HEK293 (cell line): ENCODE results near the gene DHX32.

Experiments used
- CTCF ChIA-PET: fragments of 350-600 bp; formaldehyde crosslinking; extraction: SDS; loops from one replicate; lab custom pipeline; 2021; ENCODE audit warnings: antibody characterized with exemption; lab: Yijun Ruan, JAX
- POLR2A ChIA-PET: fragments of 300-600 bp; formaldehyde crosslinking; extraction: SDS; loops from one replicate; lab custom pipeline; 2020; ENCODE audit warnings: antibody characterized with exemption, inconsistent platforms; lab: Yijun Ruan, JAX
- H3K27ac ChIP-seq: fragments of 200-500 bp; sonication (Bioruptor generic); 2 replicates; pipeline ENCODE4 v1.5.1; 2014; ENCODE audit warnings: low read depth, low read length, control low read depth, inconsistent platforms; ENCODE audit errors: extremely low read depth
- H3K36me3 ChIP-seq, 2 experiments: fragments of 200-500 bp in 1 of 2; sonication (Bioruptor generic) in 1 of 2; 1 replicate in 1 of 2; 2 replicates in 1 of 2; pipeline ENCODE4 v1.5.1; 2014 to 2017; ENCODE audit warnings: inconsistent platforms in 2 of 2, low read length in 2 of 2; ENCODE audit not compliant: control insufficient read depth in 2 of 2, insufficient read depth in 1 of 2
- H3K4me1 ChIP-seq: fragments of 200-500 bp; sonication (Bioruptor generic); 2 replicates; pipeline ENCODE4 v1.5.1; 2014; ENCODE audit warnings: mild to moderate bottlenecking, low read length, inconsistent platforms; ENCODE audit not compliant: control insufficient read depth, insufficient read depth
- H3K4me3 ChIP-seq: 2 replicates; pipeline ENCODE4 v1.5.1; 2011; ENCODE audit warnings: low read depth, mild to moderate bottlenecking, control low read depth, low read length, moderate library complexity
- H3K9me3 ChIP-seq: fragments of 200-500 bp; sonication (Bioruptor generic); 2 replicates; pipeline ENCODE4 v1.5.1; 2014; ENCODE audit warnings: low read depth, low read length, inconsistent platforms; ENCODE audit not compliant: control insufficient read depth, insufficient read depth
- GLIS1 ChIP-seq: fragments of 450-650 bp; formaldehyde crosslinking; IDR thresholded peaks from 2 replicates; pipeline ENCODE4 v1.5.1; 2016; ENCODE audit warnings: missing biosample characterization, missing genetic modification characterization
- HOXC10 ChIP-seq: sonication (generic); formaldehyde crosslinking; IDR thresholded peaks from 2 replicates; pipeline ENCODE4 v1.8.1; 2023; ENCODE audit warnings: mild to moderate bottlenecking, missing genetic modification reagents
- KLF17 ChIP-seq: fragments of 450-650 bp; formaldehyde crosslinking; IDR thresholded peaks from 2 replicates; pipeline ENCODE4 v1.5.1; 2016; ENCODE audit warnings: missing biosample characterization, missing genetic modification characterization
- MEIS1 ChIP-seq: sonication (generic); formaldehyde crosslinking; IDR thresholded peaks from 2 replicates; pipeline ENCODE4 v1.8.1; 2022; ENCODE audit warnings: missing genetic modification reagents, mild to moderate bottlenecking, borderline replicate concordance
- SP7 ChIP-seq: fragments of 450-650 bp; formaldehyde crosslinking; IDR thresholded peaks from 2 replicates; pipeline ENCODE4 v1.5.1; 2016; ENCODE audit warnings: missing biosample characterization, missing genetic modification characterization
- ZBTB17 ChIP-seq: fragments of 450-650 bp; formaldehyde crosslinking; IDR thresholded peaks from 2 replicates; pipeline ENCODE4 v1.5.1; 2016; ENCODE audit warnings: missing biosample characterization, missing genetic modification characterization
- ZNF155 ChIP-seq: fragments of 450-650 bp; formaldehyde crosslinking; IDR thresholded peaks from 2 replicates; pipeline ENCODE4 v1.5.1; 2016; ENCODE audit warnings: missing biosample characterization, missing genetic modification characterization
- ZNF274 ChIP-seq, 2 experiments: fragments of 200-500 bp in 1 of 2; fragments of 450-650 bp in 1 of 2; sonication (Bioruptor generic) in 1 of 2; formaldehyde crosslinking in 1 of 2; IDR thresholded peaks; 2 replicates each; pipeline versions ENCODE4 v1.5.1 to v1.6.1; 2014 to 2016; ENCODE audit warnings: borderline replicate concordance in 1 of 2, inconsistent platforms in 1 of 2, low read length in 1 of 2, missing biosample characterization in 1 of 2, missing genetic modification characterization in 1 of 2
- ZNF292 ChIP-seq: fragments of 450-650 bp; formaldehyde crosslinking; IDR thresholded peaks from 2 replicates; pipeline ENCODE4 v1.5.1; 2016; ENCODE audit warnings: low read depth, missing biosample characterization, missing genetic modification characterization, borderline replicate concordance
- ZNF37A ChIP-seq: fragments of 450-650 bp; IDR thresholded peaks from 2 replicates; pipeline ENCODE4 v1.5.1; 2018; ENCODE audit warnings: missing biosample characterization, missing genetic modification characterization
- ZNF791 ChIP-seq: fragments of 450-650 bp; formaldehyde crosslinking; IDR thresholded peaks from 2 replicates; pipeline ENCODE4 v1.5.1; 2016; ENCODE audit warnings: missing biosample characterization, missing genetic modification characterization
- TF ChIP-seq, protein P1 (sequence below): fragments of 450-650 bp; formaldehyde crosslinking; IDR thresholded peaks from 2 replicates; pipeline ENCODE4 v1.5.1; 2017; ENCODE audit warnings: missing biosample characterization, missing genetic modification characterization
- TF ChIP-seq, protein P2 (sequence below): fragments of 450-650 bp; formaldehyde crosslinking; IDR thresholded peaks from 2 replicates; pipeline ENCODE4 v1.5.1; 2017; ENCODE audit warnings: missing biosample characterization, missing genetic modification characterization
- TF ChIP-seq, protein P3 (sequence below): fragments of 450-650 bp; formaldehyde crosslinking; IDR thresholded peaks from 2 replicates; pipeline ENCODE4 v1.5.1; 2017; ENCODE audit warnings: missing biosample characterization, missing genetic modification characterization
- TF ChIP-seq, protein P4 (sequence below): fragments of 450-650 bp; formaldehyde crosslinking; IDR thresholded peaks from 2 replicates; pipeline ENCODE4 v1.5.1; 2016; ENCODE audit warnings: missing biosample characterization, missing genetic modification characterization

The DHX32 gene

DNA sequence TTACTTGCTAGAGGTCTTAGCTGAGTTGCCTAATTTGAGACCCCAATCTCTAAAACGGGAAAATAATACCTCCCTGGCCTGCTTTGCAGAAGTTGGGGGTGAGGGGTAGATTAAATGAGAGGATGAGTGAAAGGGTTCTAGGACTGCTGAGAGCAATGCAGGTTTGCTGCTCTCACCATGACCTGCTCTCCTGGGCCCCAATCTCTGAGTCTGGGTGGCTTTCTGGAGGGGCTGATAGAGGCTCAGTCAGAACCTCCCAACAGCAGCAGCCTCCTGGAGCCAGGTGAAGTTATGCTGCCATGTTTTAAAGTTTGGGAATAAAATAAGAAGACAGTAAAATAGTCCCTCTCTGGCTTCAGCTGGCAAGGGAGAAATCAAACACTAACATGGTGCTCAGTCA is 65.3 kb downstream of the DHX32 start (continued):
- TF ChIP-seq, protein P1, sequence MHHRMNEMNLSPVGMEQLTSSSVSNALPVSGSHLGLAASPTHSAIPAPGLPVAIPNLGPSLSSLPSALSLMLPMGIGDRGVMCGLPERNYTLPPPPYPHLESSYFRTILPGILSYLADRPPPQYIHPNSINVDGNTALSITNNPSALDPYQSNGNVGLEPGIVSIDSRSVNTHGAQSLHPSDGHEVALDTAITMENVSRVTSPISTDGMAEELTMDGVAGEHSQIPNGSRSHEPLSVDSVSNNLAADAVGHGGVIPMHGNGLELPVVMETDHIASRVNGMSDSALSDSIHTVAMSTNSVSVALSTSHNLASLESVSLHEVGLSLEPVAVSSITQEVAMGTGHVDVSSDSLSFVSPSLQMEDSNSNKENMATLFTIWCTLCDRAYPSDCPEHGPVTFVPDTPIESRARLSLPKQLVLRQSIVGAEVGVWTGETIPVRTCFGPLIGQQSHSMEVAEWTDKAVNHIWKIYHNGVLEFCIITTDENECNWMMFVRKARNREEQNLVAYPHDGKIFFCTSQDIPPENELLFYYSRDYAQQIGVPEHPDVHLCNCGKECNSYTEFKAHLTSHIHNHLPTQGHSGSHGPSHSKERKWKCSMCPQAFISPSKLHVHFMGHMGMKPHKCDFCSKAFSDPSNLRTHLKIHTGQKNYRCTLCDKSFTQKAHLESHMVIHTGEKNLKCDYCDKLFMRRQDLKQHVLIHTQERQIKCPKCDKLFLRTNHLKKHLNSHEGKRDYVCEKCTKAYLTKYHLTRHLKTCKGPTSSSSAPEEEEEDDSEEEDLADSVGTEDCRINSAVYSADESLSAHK (tag by site-specific recombination) = no peak
- TF ChIP-seq ZNF274 (IDR thresholded peaks at IDR 0.05; ENCODE audit: low read length) (no peak), ZNF274 (tag by site-specific recombination; IDR thresholded peaks at IDR 0.05; ENCODE audit: borderline replicate concordance) (no peak), ZNF292 (tag by site-specific recombination) (no peak), SP7 (tag by site-specific recombination) (no peak), MEIS1 (CRISPR knock-in tag) (no peak), ZNF791 (no peak), GLIS1 (tag by site-specific recombination) (no peak)

- Histone ChIP-seq H3K4me3 (no peak overlapping the region), H3K27ac (no peak overlapping the region), H3K36me3 (peaks cover 24 to 79% of the 10 kb centered on the region in 2 experiments), H3K9me3 (no peaks in the 10 kb centered on the region), H3K4me1 (no peaks in the 10 kb centered on the region)
- CTCF ChIA-PET = no interaction called here
- TF ChIP-seq SP7 (tag by site-specific recombination) = no peak
- no peak for TF ChIP-seq ZNF37A
- TF ChIP-seq KLF17 = no peak
- TF ChIP-seq, protein P2, sequence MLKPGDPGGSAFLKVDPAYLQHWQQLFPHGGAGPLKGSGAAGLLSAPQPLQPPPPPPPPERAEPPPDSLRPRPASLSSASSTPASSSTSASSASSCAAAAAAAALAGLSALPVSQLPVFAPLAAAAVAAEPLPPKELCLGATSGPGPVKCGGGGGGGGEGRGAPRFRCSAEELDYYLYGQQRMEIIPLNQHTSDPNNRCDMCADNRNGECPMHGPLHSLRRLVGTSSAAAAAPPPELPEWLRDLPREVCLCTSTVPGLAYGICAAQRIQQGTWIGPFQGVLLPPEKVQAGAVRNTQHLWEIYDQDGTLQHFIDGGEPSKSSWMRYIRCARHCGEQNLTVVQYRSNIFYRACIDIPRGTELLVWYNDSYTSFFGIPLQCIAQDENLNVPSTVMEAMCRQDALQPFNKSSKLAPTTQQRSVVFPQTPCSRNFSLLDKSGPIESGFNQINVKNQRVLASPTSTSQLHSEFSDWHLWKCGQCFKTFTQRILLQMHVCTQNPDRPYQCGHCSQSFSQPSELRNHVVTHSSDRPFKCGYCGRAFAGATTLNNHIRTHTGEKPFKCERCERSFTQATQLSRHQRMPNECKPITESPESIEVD (tag by site-specific recombination) = peak; percentile 30; the same call in 1 of the 2 replicates
- POLR2A ChIA-PET = no interaction called here
Measured at GRCh38 chr10:125812128-125812750, 68.9 kb downstream of the DHX32 start.

DNA sequence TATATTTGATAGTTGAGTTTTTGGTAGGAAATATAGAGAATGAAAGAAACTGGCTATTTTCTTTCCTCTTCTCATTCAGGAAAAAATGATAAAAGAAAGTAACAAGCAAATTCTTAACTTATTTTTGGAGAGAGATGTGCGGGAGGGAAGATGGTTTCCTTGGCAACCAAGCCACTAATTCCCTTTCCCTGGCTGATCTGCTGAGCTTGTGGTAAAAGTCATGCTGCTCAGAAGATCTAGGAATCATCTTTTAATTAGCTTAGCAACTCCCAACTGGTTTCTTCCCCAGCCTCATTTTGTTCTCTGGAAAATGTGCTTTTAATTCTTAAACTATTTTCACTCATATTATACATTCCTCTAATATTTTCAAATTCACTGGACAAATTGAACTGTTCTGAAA is 69.8 kb downstream of the DHX32 start:
- H3K4me1 ChIP-seq = no peaks in the 10 kb centered on the region
- TF ChIP-seq ZBTB17 = no peak
- TF ChIP-seq, protein P3, sequence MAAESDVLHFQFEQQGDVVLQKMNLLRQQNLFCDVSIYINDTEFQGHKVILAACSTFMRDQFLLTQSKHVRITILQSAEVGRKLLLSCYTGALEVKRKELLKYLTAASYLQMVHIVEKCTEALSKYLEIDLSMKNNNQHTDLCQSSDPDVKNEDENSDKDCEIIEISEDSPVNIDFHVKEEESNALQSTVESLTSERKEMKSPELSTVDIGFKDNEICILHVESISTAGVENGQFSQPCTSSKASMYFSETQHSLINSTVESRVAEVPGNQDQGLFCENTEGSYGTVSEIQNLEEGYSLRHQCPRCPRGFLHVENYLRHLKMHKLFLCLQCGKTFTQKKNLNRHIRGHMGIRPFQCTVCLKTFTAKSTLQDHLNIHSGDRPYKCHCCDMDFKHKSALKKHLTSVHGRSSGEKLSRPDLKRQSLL (tag by site-specific recombination) = no peak
- TF ChIP-seq, protein P4, sequence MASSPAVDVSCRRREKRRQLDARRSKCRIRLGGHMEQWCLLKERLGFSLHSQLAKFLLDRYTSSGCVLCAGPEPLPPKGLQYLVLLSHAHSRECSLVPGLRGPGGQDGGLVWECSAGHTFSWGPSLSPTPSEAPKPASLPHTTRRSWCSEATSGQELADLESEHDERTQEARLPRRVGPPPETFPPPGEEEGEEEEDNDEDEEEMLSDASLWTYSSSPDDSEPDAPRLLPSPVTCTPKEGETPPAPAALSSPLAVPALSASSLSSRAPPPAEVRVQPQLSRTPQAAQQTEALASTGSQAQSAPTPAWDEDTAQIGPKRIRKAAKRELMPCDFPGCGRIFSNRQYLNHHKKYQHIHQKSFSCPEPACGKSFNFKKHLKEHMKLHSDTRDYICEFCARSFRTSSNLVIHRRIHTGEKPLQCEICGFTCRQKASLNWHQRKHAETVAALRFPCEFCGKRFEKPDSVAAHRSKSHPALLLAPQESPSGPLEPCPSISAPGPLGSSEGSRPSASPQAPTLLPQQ (tag by site-specific recombination) = no peak
- no peak for TF ChIP-seq ZNF155
- TF ChIP-seq HOXC10 (CRISPR knock-in tag) = no peak
- peaks cover 24 to 86% of the 10 kb centered on the region in 2 experiments for H3K36me3 ChIP-seq
- ChIA-PET POLR2A (no interaction called here), CTCF (no interaction called here)
- no peak overlapping the region for H3K4me3 ChIP-seq
- H3K27ac ChIP-seq = no peak overlapping the region
- H3K9me3 ChIP-seq = no peaks in the 10 kb centered on the region
